Measurements from ENCODE around the gene SLC52A3. TPM values are rescaled to one million over a fixed set of nuclear protein-coding genes. Genes with fewer than 3 reads are reported as not detected.

The SLC52A3 gene
- total RNA-seq, 4 donors from 2014 or later = 0.15 to 8.5 (median 2.2) TPM

DNA sequence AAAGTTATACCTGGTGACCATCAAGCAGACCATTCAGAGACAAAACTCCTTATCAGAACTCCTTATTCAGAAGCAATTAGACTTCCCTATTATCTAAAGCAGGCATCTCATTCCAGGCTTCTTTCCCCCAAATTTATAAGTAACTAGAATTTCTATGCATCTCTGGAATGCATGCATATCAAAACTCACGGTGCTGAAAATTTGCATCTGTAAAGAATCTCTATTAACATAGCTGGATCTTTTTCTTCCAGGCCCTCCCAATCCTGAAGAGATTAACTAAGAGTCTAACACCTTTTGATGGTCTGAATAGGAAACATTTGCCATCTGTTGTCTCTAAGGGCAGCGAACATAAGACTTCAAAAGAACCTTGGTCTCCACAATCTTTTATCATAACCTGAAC, 22.8 kb upstream of the SLC52A3 start:
- Histone ChIP-seq H3K27ac (no peak overlapping the region), H3K9me3 (peaks cover 4% of the 10 kb centered on the region), H3K4me1 (no peaks in the 10 kb centered on the region), H3K36me3 (no peaks in the 10 kb centered on the region), H3K4me3 (no peak overlapping the region), H3K27me3 (peaks cover 19% of the 10 kb centered on the region)
- WGBS = 76% methylated on average over 2 of the region's 2 CpGs
- DNase-seq (ENCODE audit: low spot score in 2 of 2) = no peak
- TF ChIP-seq, protein P1, sequence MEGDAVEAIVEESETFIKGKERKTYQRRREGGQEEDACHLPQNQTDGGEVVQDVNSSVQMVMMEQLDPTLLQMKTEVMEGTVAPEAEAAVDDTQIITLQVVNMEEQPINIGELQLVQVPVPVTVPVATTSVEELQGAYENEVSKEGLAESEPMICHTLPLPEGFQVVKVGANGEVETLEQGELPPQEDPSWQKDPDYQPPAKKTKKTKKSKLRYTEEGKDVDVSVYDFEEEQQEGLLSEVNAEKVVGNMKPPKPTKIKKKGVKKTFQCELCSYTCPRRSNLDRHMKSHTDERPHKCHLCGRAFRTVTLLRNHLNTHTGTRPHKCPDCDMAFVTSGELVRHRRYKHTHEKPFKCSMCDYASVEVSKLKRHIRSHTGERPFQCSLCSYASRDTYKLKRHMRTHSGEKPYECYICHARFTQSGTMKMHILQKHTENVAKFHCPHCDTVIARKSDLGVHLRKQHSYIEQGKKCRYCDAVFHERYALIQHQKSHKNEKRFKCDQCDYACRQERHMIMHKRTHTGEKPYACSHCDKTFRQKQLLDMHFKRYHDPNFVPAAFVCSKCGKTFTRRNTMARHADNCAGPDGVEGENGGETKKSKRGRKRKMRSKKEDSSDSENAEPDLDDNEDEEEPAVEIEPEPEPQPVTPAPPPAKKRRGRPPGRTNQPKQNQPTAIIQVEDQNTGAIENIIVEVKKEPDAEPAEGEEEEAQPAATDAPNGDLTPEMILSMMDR (IDR thresholded peaks at IDR 0.05) = no peak

DNA sequence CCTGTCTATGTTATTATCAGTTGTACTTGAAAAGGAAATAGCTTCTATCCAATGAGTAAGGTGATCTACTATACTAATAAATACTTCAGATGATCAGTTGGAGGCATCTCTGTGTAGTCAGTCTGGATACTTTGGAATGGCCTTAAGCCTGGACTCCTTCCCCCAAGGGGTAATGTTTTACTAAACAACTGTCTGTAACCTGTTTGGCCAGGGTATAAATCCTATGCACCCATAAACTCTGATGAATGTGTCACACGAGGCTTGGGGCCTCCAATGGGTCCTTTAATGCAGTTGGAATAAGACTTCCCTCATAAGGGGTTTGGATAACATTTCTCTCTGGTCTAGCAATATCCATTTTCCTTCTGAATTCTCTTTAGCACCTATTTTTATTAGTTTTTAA, 19.5 kb upstream of the SLC52A3 start:
- no peak overlapping the region for H3K4me3 ChIP-seq
- no peaks in the 10 kb centered on the region for H3K36me3 ChIP-seq
- H3K27ac ChIP-seq = no peak overlapping the region
- H3K9me3 ChIP-seq = peaks cover 4% of the 10 kb centered on the region
- DNase-seq (ENCODE audit: low spot score in 2 of 2) = no peak
- peaks cover 19% of the 10 kb centered on the region for H3K27me3 ChIP-seq
- 17% methylated on average over 1 of the region's 1 CpG for WGBS
- TF ChIP-seq, protein P1 (IDR thresholded peaks at IDR 0.05) = no peak
- TF ChIP-seq POLR2A (IDR thresholded peaks at IDR 0.05) (no peak), POLR2AphosphoS5 (IDR thresholded peaks at IDR 0.05) (no peak), EP300 (IDR thresholded peaks at IDR 0.05) (no peak)
- H3K4me1 ChIP-seq = no peaks in the 10 kb centered on the region

DNA sequence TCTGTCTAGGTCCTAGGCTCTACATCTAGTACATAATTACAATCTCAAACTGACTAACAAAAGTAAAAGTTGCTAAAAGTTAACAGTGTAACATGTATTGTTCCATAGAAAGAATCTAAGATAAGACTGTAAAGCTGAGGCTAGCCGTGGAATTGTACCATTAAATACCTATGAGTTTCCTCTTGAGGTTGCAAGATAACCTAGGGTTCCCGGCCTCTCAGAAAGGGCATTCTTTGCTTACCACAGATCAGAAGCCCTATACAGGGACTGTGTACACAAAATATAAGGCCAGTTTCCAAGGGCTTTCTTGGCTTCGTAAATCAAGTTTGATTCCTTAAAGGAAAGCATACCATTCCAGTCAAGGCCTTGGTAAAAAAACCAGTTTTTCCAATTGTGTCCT, 11.5 kb upstream of the SLC52A3 start:
- WGBS = 74% methylated on average over 3 of the region's 3 CpGs
- Histone ChIP-seq H3K27ac (no peak overlapping the region), H3K27me3 (peaks cover 7% of the 10 kb centered on the region), H3K4me3 (no peak overlapping the region), H3K4me1 (no peaks in the 10 kb centered on the region), H3K36me3 (no peaks in the 10 kb centered on the region), H3K9me3 (no peaks in the 10 kb centered on the region)
- no peak for DNase-seq (ENCODE audit: low spot score in 2 of 2)
- TF ChIP-seq POLR2AphosphoS5 (IDR thresholded peaks at IDR 0.05) (no peak), POLR2A (IDR thresholded peaks at IDR 0.05) (no peak), EP300 (IDR thresholded peaks at IDR 0.05) (no peak)
- TF ChIP-seq, protein P1 (IDR thresholded peaks at IDR 0.05) = no peak

DNA sequence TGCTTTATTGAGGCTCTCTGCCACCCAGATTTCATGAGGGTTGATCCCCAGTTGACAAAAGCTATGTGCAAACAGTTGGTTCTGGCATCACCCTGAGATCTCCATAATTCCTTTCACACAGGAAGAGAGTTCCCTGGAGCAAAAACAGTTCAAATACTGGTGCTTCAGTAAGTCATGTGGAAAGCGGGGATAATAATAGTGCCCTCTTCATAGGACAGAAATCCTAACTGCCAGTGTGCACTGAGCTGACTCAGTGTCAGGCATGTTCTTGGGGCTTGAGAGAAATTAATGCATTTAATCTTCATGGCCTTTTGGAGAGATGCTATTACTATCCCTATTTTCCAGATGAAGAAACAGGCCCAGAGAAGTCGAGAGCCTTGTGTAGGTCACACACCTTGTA, 7.9 kb upstream of the SLC52A3 start:
- DNase-seq (ENCODE audit: low spot score in 2 of 2) = no peak
- 79% methylated on average over 2 of the region's 2 CpGs for WGBS
- no peaks in the 10 kb centered on the region for H3K9me3 ChIP-seq
- no peaks in the 10 kb centered on the region for H3K4me1 ChIP-seq
- H3K27ac ChIP-seq = no peak overlapping the region
- no peaks in the 10 kb centered on the region for H3K36me3 ChIP-seq
- no peak overlapping the region for H3K4me3 ChIP-seq
- peaks cover 9% of the 10 kb centered on the region for H3K27me3 ChIP-seq
- no peak for TF ChIP-seq POLR2AphosphoS5 (IDR thresholded peaks at IDR 0.05)
- TF ChIP-seq, protein P1 (IDR thresholded peaks at IDR 0.05) = no peak
- no peak for TF ChIP-seq EP300 (IDR thresholded peaks at IDR 0.05)
- no peak for TF ChIP-seq POLR2A (IDR thresholded peaks at IDR 0.05)

DNA sequence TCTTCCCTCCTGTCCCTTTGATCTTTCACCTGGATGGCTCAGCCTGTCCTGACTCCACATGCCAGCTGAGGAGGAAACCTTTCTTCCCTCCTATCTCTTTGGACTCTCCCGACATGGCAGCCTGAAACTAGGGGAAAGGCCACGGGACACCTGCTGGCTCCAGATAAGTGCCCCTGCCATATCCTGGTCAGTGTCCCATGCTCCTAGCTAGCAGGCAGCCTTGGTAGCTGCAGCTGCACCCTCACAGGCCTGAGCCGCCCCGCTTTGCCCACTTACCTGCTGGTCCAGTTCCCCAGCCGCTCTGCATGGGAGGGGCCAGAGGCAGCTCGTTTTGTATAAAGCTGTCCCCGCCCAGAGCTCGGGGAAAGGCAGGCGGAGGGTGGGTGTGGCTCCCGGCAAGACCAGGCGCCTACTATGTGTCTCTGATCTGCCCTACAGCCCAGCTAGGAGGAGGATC, 7.4 kb upstream of the SLC52A3 start:
- WGBS = 37% methylated on average over 8 of the region's 11 CpGs
- no peak for DNase-seq (ENCODE audit: low spot score in 2 of 2)
- Histone ChIP-seq H3K4me3 (no peak overlapping the region), H3K27ac (no peak overlapping the region), H3K9me3 (no peaks in the 10 kb centered on the region), H3K36me3 (no peaks in the 10 kb centered on the region), H3K27me3 (peaks cover 9% of the 10 kb centered on the region), H3K4me1 (no peaks in the 10 kb centered on the region)
- TF ChIP-seq POLR2A (IDR thresholded peaks at IDR 0.05) = no peak
- TF ChIP-seq, protein P1 (IDR thresholded peaks at IDR 0.05) = no peak
